ENCODE data around the gene TMUB1. TPM values are rescaled to one million over a fixed set of nuclear protein-coding genes. Genes with fewer than 3 reads are reported as not detected.

The TMUB1 gene
- total RNA-seq, 4 donors from 2014 or later = 38.4 to 57.2 (median 44.7) TPM

GRCh38 chr7:151124899-151125399 lies 41.7 kb upstream of the TMUB1 start:
- Histone ChIP-seq H3K4me1 (peaks cover 0 to 28% (median 5%) of the 10 kb centered on the region in 3 donors), H3K4me3 (peak overlapping the region in 1 of 2 donors; percentile 51), H3K9me3 (no peaks in the 10 kb centered on the region), H3K27ac (no peak overlapping the region), H3K36me3 (peaks cover 0 to 86% of the 10 kb centered on the region in 2 donors), H3K27me3 (no peaks in the 10 kb centered on the region)
- TF ChIP-seq POLR2A (IDR thresholded peaks at IDR 0.05) (no peak), CTCF (IDR thresholded peaks at IDR 0.05) (no peak), EP300 (IDR thresholded peaks at IDR 0.05) (no peak), POLR2AphosphoS5 (IDR thresholded peaks at IDR 0.05) (no peak)
- WGBS, 2 donors (ENCODE audit: low coverage in 1 of 2) = 74 to 100% methylated on average over 1 to 8 of the region's 14 CpGs
- ATAC-seq = no peak

GRCh38 chr7:151124481-151124880 lies 41.2 kb upstream of the TMUB1 start:
- H3K36me3 ChIP-seq = peaks cover 0 to 86% of the 10 kb centered on the region in 2 donors

GRCh38 chr7:151123822-151124464 lies 40.6 kb upstream of the TMUB1 start:
- Histone ChIP-seq H3K9me3 (no peaks in the 10 kb centered on the region), H3K27ac (no peak overlapping the region), H3K4me1 (peaks cover 0 to 28% (median 5%) of the 10 kb centered on the region in 3 donors), H3K4me3 (no peak overlapping the region), H3K36me3 (peaks cover 0 to 86% of the 10 kb centered on the region in 2 donors), H3K27me3 (no peaks in the 10 kb centered on the region)
- TF ChIP-seq CTCF (IDR thresholded peaks at IDR 0.05) = peak in 3 of 4 experiments; percentile 94 to 97 (median 96)
- no peak for TF ChIP-seq EP300 (IDR thresholded peaks at IDR 0.05)
- 23 to 35% methylated on average over 4 to 8 of the region's 24 CpGs for WGBS, 2 donors (ENCODE audit: low coverage in 1 of 2)
- ATAC-seq = peak; percentile 87

More at GRCh38 chr7:151124481-151124880, 41.2 kb upstream of the TMUB1 start:
- peaks cover 0 to 28% (median 5%) of the 10 kb centered on the region in 3 donors for H3K4me1 ChIP-seq
- no peaks in the 10 kb centered on the region for H3K9me3 ChIP-seq
- H3K4me3 ChIP-seq = no peak overlapping the region
- no CpG with 5 or more reads among the region's 7 CpGs for WGBS, 2 donors (ENCODE audit: low coverage in 1 of 2)
- no peaks in the 10 kb centered on the region for H3K27me3 ChIP-seq
- H3K27ac ChIP-seq = no peak overlapping the region
- ATAC-seq = no peak
- TF ChIP-seq CTCF (IDR thresholded peaks at IDR 0.05) (no peak), POLR2A (IDR thresholded peaks at IDR 0.05) (no peak), EP300 (IDR thresholded peaks at IDR 0.05) (no peak), POLR2AphosphoS5 (IDR thresholded peaks at IDR 0.05) (no peak)

- peaks cover 0 to 86% of the 10 kb centered on the region in 2 donors for H3K36me3 ChIP-seq
- no peak for TF ChIP-seq POLR2AphosphoS5 (IDR thresholded peaks at IDR 0.05)
- no peak for TF ChIP-seq EP300 (IDR thresholded peaks at IDR 0.05)
- no peak for TF ChIP-seq CTCF (IDR thresholded peaks at IDR 0.05)
- no peak for TF ChIP-seq POLR2A (IDR thresholded peaks at IDR 0.05)
- no peak overlapping the region for H3K4me3 ChIP-seq
- 86 to 96% methylated on average over 17 to 36 of the region's 50 CpGs for WGBS, 2 donors (ENCODE audit: low coverage in 1 of 2)
- H3K4me1 ChIP-seq = peaks cover 0 to 28% (median 5%) of the 10 kb centered on the region in 3 donors
- H3K27ac ChIP-seq = no peak overlapping the region
- no peaks in the 10 kb centered on the region for H3K27me3 ChIP-seq
- no peaks in the 10 kb centered on the region for H3K9me3 ChIP-seq
- ATAC-seq = no peak
These were observed 40.0 kb upstream of the TMUB1 start for GRCh38 chr7:151123158-151123821.

Data from gastroesophageal sphincter (tissue), 4 donors.